H9 (cell line): ENCODE results near the gene BSG. TPM values are rescaled to one million over a fixed set of nuclear protein-coding genes. Genes with fewer than 3 reads are reported as not detected.
A peak's percentile ranks its signal among the peaks of the same experiment; 100 is the strongest.

Source experiments
- DNase-seq: peaks from one replicate; pipeline ENCODE4 v3.0.0-alpha.2; 2017
- H2AFZ ChIP-seq: one replicate; pipeline ENCODE4 v1.6.1; 2013; ENCODE audit warnings: mild to moderate bottlenecking, low read length, control low read depth, moderate library complexity
- H2AK5ac ChIP-seq: 2 replicates; pipeline ENCODE4 v1.6.1; 2013; ENCODE audit warnings: low read length, control low read depth, mixed read lengths; ENCODE audit not compliant: insufficient read length
- H2BK120ac ChIP-seq: one replicate; pipeline ENCODE4 v1.6.1; 2013; ENCODE audit warnings: low read depth, mild to moderate bottlenecking, low read length, control low read depth, inconsistent platforms; ENCODE audit not compliant: poor library complexity, severe bottlenecking
- H2BK12ac ChIP-seq: 2 replicates; pipeline ENCODE4 v1.6.1; 2013; ENCODE audit warnings: low read length, control low read depth, mixed read lengths, low read depth; ENCODE audit not compliant: insufficient read length
- H2BK15ac ChIP-seq: 2 replicates; pipeline ENCODE4 v1.6.1; 2013; ENCODE audit warnings: low read depth, low read length, control low read depth
- H2BK20ac ChIP-seq: one replicate; pipeline ENCODE4 v1.6.1; 2013; ENCODE audit warnings: low read depth, mild to moderate bottlenecking, low read length, control low read depth, inconsistent platforms; ENCODE audit not compliant: poor library complexity, severe bottlenecking
- H2BK5ac ChIP-seq: 2 replicates; pipeline ENCODE4 v1.6.1; 2013; ENCODE audit warnings: low read length, control low read depth, mixed read lengths; ENCODE audit not compliant: insufficient read length
- H3K14ac ChIP-seq: 2 replicates; pipeline ENCODE4 v1.6.1; 2013; ENCODE audit warnings: low read length, control low read depth; ENCODE audit not compliant: insufficient read depth
- H3K18ac ChIP-seq: 2 replicates; pipeline ENCODE4 v1.6.1; 2013; ENCODE audit warnings: low read depth, mild to moderate bottlenecking, mixed read lengths, low read length, control low read depth; ENCODE audit not compliant: insufficient read length
- H3K23ac ChIP-seq: 2 replicates; pipeline ENCODE4 v1.6.1; 2013; ENCODE audit warnings: low read length, control low read depth, mixed read lengths, low read depth; ENCODE audit not compliant: insufficient read length
- H3K23me2 ChIP-seq: 2 replicates; pipeline ENCODE4 v1.6.1; 2013; ENCODE audit warnings: low read depth, mild to moderate bottlenecking, mixed read lengths, low read length, control low read depth; ENCODE audit not compliant: insufficient read length, poor library complexity, severe bottlenecking
- H3K27ac ChIP-seq: 2 replicates; pipeline ENCODE4 v1.5.1; 2013; ENCODE audit warnings: low read length, control low read depth, mixed read lengths, low read depth; ENCODE audit not compliant: insufficient read length
- H3K27me3 ChIP-seq: 2 replicates; pipeline ENCODE4 v1.6.1; 2013; ENCODE audit warnings: low read length, control low read depth, inconsistent platforms; ENCODE audit not compliant: insufficient read depth
- H3K4ac ChIP-seq: 2 replicates; pipeline ENCODE4 v1.6.1; 2013; ENCODE audit warnings: low read depth, mild to moderate bottlenecking, control low read depth, inconsistent platforms, low read length, moderate library complexity
- H3K4me1 ChIP-seq: 2 replicates; pipeline ENCODE4 v1.6.1; 2013; ENCODE audit warnings: low read length, control low read depth, inconsistent platforms; ENCODE audit not compliant: insufficient read depth
- H3K4me2 ChIP-seq: 2 replicates; pipeline ENCODE4 v1.6.1; 2013; ENCODE audit warnings: low read length, control low read depth, mixed read lengths; ENCODE audit not compliant: insufficient read length, insufficient read depth
- H3K56ac ChIP-seq: 2 replicates; pipeline ENCODE4 v1.6.1; 2013; ENCODE audit warnings: low read depth, mild to moderate bottlenecking, mixed read lengths, low read length, control low read depth; ENCODE audit not compliant: insufficient read length
- H3K79me1 ChIP-seq: 2 replicates; pipeline ENCODE4 v1.6.1; 2013; ENCODE audit warnings: low read depth, mild to moderate bottlenecking, moderate library complexity, low read length, control low read depth, inconsistent platforms; ENCODE audit not compliant: insufficient read depth, poor library complexity, severe bottlenecking
- H3K79me2 ChIP-seq: 2 replicates; pipeline ENCODE4 v1.6.1; 2013; ENCODE audit warnings: low read length, control low read depth, inconsistent platforms; ENCODE audit not compliant: insufficient read depth
- H3K9ac ChIP-seq: 2 replicates; pipeline ENCODE4 v1.6.1; 2013; ENCODE audit warnings: low read length, control low read depth, mixed read lengths; ENCODE audit not compliant: insufficient read length; ENCODE audit errors: extremely low read depth
- H3K9me3 ChIP-seq: one replicate; pipeline ENCODE4 v1.6.1; 2013; ENCODE audit warnings: low read depth, low read length, inconsistent platforms; ENCODE audit not compliant: control insufficient read depth
- H3T11ph ChIP-seq: one replicate; pipeline ENCODE4 v1.6.1; 2013; ENCODE audit warnings: mild to moderate bottlenecking, low read length, control low read depth, inconsistent platforms
- H4K20me1 ChIP-seq: one replicate; pipeline ENCODE4 v1.6.1; 2013; ENCODE audit not compliant: control insufficient read depth, insufficient read length, insufficient read depth
- H4K5ac ChIP-seq: 2 replicates; pipeline ENCODE4 v1.6.1; 2013; ENCODE audit warnings: low read depth, mild to moderate bottlenecking, mixed read lengths, low read length, control low read depth; ENCODE audit not compliant: insufficient read length
- H4K8ac ChIP-seq: replicated peaks from 2 replicates; pipeline ENCODE4 v1.6.1; 2013; ENCODE audit warnings: low read length, control low read depth, mixed read lengths, low read depth; ENCODE audit not compliant: insufficient read length
- H4K91ac ChIP-seq: 2 replicates; pipeline ENCODE4 v1.6.1; 2013; ENCODE audit warnings: low read depth, mild to moderate bottlenecking, moderate library complexity, mixed read lengths, low read length, control low read depth; ENCODE audit not compliant: insufficient read length
- H3K27ac Mint-ChIP-seq, 3 experiments: 2 replicates in 2 of 3; 3 replicates in 1 of 3; pipeline ENCODE4 v1.8.0; 2020 to 2021; ENCODE audit warnings: mixed read lengths in 3 of 3, mild to moderate bottlenecking in 1 of 3, moderate library complexity in 1 of 3
- H3K27me3 Mint-ChIP-seq: 2 replicates; pipeline ENCODE4 v1.8.0; 2021; ENCODE audit warnings: low read depth, mild to moderate bottlenecking, moderate library complexity, mixed read lengths
- H3K36me3 Mint-ChIP-seq, 3 experiments: 2 replicates in 2 of 3; 3 replicates in 1 of 3; pipeline ENCODE4 v1.8.0; 2020 to 2021; ENCODE audit warnings: low read depth in 3 of 3, mixed read lengths in 3 of 3; ENCODE audit not compliant: insufficient read depth in 1 of 3
- H3K4me1 Mint-ChIP-seq, 2 experiments: 2 replicates each; pipeline ENCODE4 v1.8.0; 2020; ENCODE audit warnings: mixed read lengths in 2 of 2
- H3K4me3 Mint-ChIP-seq, 2 experiments: 2 replicates in 1 of 2; 3 replicates in 1 of 2; pipeline ENCODE4 v1.8.0; 2020 to 2021; ENCODE audit warnings: mild to moderate bottlenecking in 2 of 2, mixed read lengths in 2 of 2, moderate library complexity in 1 of 2
- H3K9me3 Mint-ChIP-seq, 2 experiments: 2 replicates in 1 of 2; 3 replicates in 1 of 2; pipeline ENCODE4 v1.8.0; 2020; ENCODE audit warnings: mild to moderate bottlenecking in 2 of 2, mixed read lengths in 2 of 2, moderate library complexity in 1 of 2
- CTCF ChIP-seq: fragments of 200-600 bp; sonication (generic); conservative IDR thresholded peaks from 3 replicates; pipeline ENCODE4 v1.8.0; 2021; ENCODE audit warnings: antibody characterized with exemption, mild to moderate bottlenecking
- WGBS: extraction: QIAGEN DNeasy Blood & Tissue Kit; methylation state at CpG from one replicate; pipeline ENCODE4 v1.1.7; 2013; ENCODE audit warnings: missing lambda C conversion rate, low lambda C conversion rate, mixed read lengths; ENCODE audit not compliant: insufficient read length; ENCODE audit errors: extremely low coverage; 5-methylcytosine and 5-hydroxymethylcytosine counted together
- total RNA-seq: library from RNA; stranded (reverse); gene quantifications from 2 replicates; pipeline ENCODE4 v1.2.1, GENCODE V29; 2021

The BSG gene
- total RNA-seq, 1 experiment from 2014 or later = 715 TPM

GRCh38 chr19:585551-586110 lies 13.2 kb downstream of the BSG start:
- H2BK120ac ChIP-seq = no peak overlapping the region
- no peaks in the 10 kb centered on the region for H3K9me3 ChIP-seq
- no peak overlapping the region for H4K91ac ChIP-seq
- no peak overlapping the region for H2AK5ac ChIP-seq
- no peak overlapping the region for H2AFZ ChIP-seq
- H3K27me3 ChIP-seq = peaks cover 7% of the 10 kb centered on the region; the same call in 1 of the 2 replicates
- H3K79me1 ChIP-seq = no peaks in the 10 kb centered on the region
- no peak overlapping the region for H2BK5ac ChIP-seq
- no peak for TF ChIP-seq CTCF
- H3K9ac ChIP-seq = no peak overlapping the region
- Mint-ChIP-seq H3K4me3 (no peak overlapping the region), H3K27me3 (peaks cover 16% of the 10 kb centered on the region), H3K27ac (0 out of 7 replicates have a peak overlapping the region, but pooled peaks of 1 of the 3 experiments have one; percentile 58), H3K4me1 (peaks cover 4 to 9% of the 10 kb centered on the region in 2 experiments), H3K36me3 (peaks cover 0 to 10% (median 7%) of the 10 kb centered on the region in 3 experiments; a peak in 4 of 7 replicates), H3K9me3 (no peaks in the 10 kb centered on the region)
- no peak overlapping the region for H2BK12ac ChIP-seq
- no peak overlapping the region for H3K4ac ChIP-seq
- WGBS = no CpG with 5 or more reads among the region's 10 CpGs
- H4K20me1 ChIP-seq = no peaks in the 10 kb centered on the region
- H3K23me2 ChIP-seq = no peaks in the 10 kb centered on the region
- no peak overlapping the region for H3K4me2 ChIP-seq
- H4K8ac ChIP-seq = no peak overlapping the region
- no peak for DNase-seq
- no peaks in the 10 kb centered on the region for H3K79me2 ChIP-seq
- H4K5ac ChIP-seq = no peak overlapping the region
- no peak overlapping the region for H3K14ac ChIP-seq
- H3K56ac ChIP-seq = no peak overlapping the region
- no peak overlapping the region for H3K23ac ChIP-seq
- no peak overlapping the region for H3K27ac ChIP-seq
- no peak overlapping the region for H2BK20ac ChIP-seq
- H3K4me1 ChIP-seq = no peaks in the 10 kb centered on the region
- H2BK15ac ChIP-seq = no peak overlapping the region
- no peak overlapping the region for H3T11ph ChIP-seq
- no peak overlapping the region for H3K18ac ChIP-seq
